DOHH2 (cell line): ENCODE data around the gene TMEM30A.

Experiments
- H3F3A ChIP-seq: fragments of 200-600 bp; sonication (generic), shearing (Covaris generic); 2 replicates; pipeline ENCODE4 v1.6.0; 2016; ENCODE audit warnings: antibody characterized with exemption, mild to moderate bottlenecking; ENCODE audit not compliant: control insufficient read depth, insufficient read depth
- H3K27ac ChIP-seq: fragments of 200-600 bp; sonication (generic); 2 replicates; pipeline ENCODE4 v1.5.1; 2014; ENCODE audit warnings: low read depth, mild to moderate bottlenecking, low read length, moderate library complexity
- H3K27me3 ChIP-seq: fragments of 200-600 bp; sonication (generic); 2 replicates; pipeline ENCODE4 v1.6.1; 2014; ENCODE audit warnings: mild to moderate bottlenecking, low read length, mixed read lengths; ENCODE audit not compliant: control insufficient read depth
- H3K36me3 ChIP-seq: fragments of 200-600 bp; sonication (generic); 2 replicates; pipeline ENCODE4 v1.6.1; 2014; ENCODE audit warnings: mild to moderate bottlenecking, low read length, moderate library complexity, mixed read lengths; ENCODE audit not compliant: control insufficient read depth
- H3K4me1 ChIP-seq: fragments of 200-600 bp; sonication (generic); 2 replicates; pipeline ENCODE4 v1.6.1; 2014; ENCODE audit warnings: mild to moderate bottlenecking, low read length, mixed read lengths; ENCODE audit not compliant: control insufficient read depth
- H3K4me2 ChIP-seq: fragments of 200-600 bp; sonication (generic); 2 replicates; pipeline ENCODE4 v1.6.0; 2014; ENCODE audit warnings: mild to moderate bottlenecking, low read length, moderate library complexity
- H3K4me3 ChIP-seq: fragments of 200-600 bp; sonication (generic); 2 replicates; pipeline ENCODE4 v1.5.1; 2014; ENCODE audit warnings: mild to moderate bottlenecking, low read length, mixed read lengths
- H3K79me2 ChIP-seq: fragments of 200-600 bp; sonication (generic); 2 replicates; pipeline ENCODE4 v1.6.1; 2014; ENCODE audit warnings: mild to moderate bottlenecking, low read length, mixed read lengths; ENCODE audit not compliant: control insufficient read depth
- H3K9me2 ChIP-seq: fragments of 200-600 bp; sonication (generic); replicated peaks from 2 replicates; pipeline ENCODE4 v1.6.1; 2014; ENCODE audit warnings: mild to moderate bottlenecking, low read length, mixed read lengths; ENCODE audit not compliant: control insufficient read depth
- H3K9me3 ChIP-seq: fragments of 200-600 bp; sonication (generic); 2 replicates; pipeline ENCODE4 v1.6.1; 2014; ENCODE audit warnings: antibody characterized with exemption, low read length, mixed read lengths; ENCODE audit not compliant: control insufficient read depth, insufficient read depth
- H4K20me1 ChIP-seq: fragments of 200-600 bp; sonication (generic); 2 replicates; pipeline ENCODE4 v1.6.0; 2014; ENCODE audit warnings: low read depth, mild to moderate bottlenecking, antibody characterized with exemption, low read length, moderate library complexity; ENCODE audit not compliant: control insufficient read depth, insufficient read depth
- CTCF ChIP-seq: fragments of 200-600 bp; sonication (generic); IDR thresholded peaks from one replicate; pipeline ENCODE4 v1.5.1; 2014; ENCODE audit warnings: antibody characterized with exemption, mild to moderate bottlenecking, low read depth, low read length; ENCODE audit not compliant: poor library complexity, severe bottlenecking
- EZH2phosphoT487 ChIP-seq: fragments of 200-600 bp; sonication (generic); IDR thresholded peaks from 2 replicates; pipeline ENCODE4 v1.6.1; 2017; ENCODE audit warnings: borderline replicate concordance, mild to moderate bottlenecking, antibody characterized with exemption, low read length, moderate library complexity, mixed read lengths

Gene TMEM30A

GRCh38 chr6:75235271-75235670 is 49.3 kb downstream of the TMEM30A start:
- H3F3A ChIP-seq: peaks cover 10% of the 10 kb centered on the region
- no peak overlapping the region for H3K4me2 ChIP-seq
- H3K79me2 ChIP-seq: peaks cover 7% of the 10 kb centered on the region; the same call in 1 of the 2 replicates
- 0 out of 2 replicates have a peak, but pooled peaks cover 3% of the 10 kb centered on the region for H4K20me1 ChIP-seq
- no peak overlapping the region for H3K4me3 ChIP-seq
- TF ChIP-seq CTCF (no peak), EZH2phosphoT487 (no peak)
- H3K9me3 ChIP-seq: no peaks in the 10 kb centered on the region
- H3K27me3 ChIP-seq: no peaks in the 10 kb centered on the region
- no peaks in the 10 kb centered on the region for H3K9me2 ChIP-seq
- H3K27ac ChIP-seq: no peak overlapping the region
- H3K36me3 ChIP-seq: peaks cover 30% of the 10 kb centered on the region
- no peaks in the 10 kb centered on the region for H3K4me1 ChIP-seq

GRCh38 chr6:75234126-75234865 is 50.3 kb downstream of the TMEM30A start:
- no peak overlapping the region for H3K27ac ChIP-seq
- no peaks in the 10 kb centered on the region for H3K9me2 ChIP-seq
- H3K27me3 ChIP-seq: no peaks in the 10 kb centered on the region
- peaks cover 20% of the 10 kb centered on the region for H3K36me3 ChIP-seq
- H3K4me1 ChIP-seq: no peaks in the 10 kb centered on the region
- H3K4me3 ChIP-seq: no peak overlapping the region
- H3K4me2 ChIP-seq: no peak overlapping the region
- TF ChIP-seq CTCF (no peak), EZH2phosphoT487 (no peak)
- H3F3A ChIP-seq: peaks cover 10% of the 10 kb centered on the region
- 0 out of 2 replicates have a peak, but pooled peaks cover 3% of the 10 kb centered on the region for H4K20me1 ChIP-seq
- H3K79me2 ChIP-seq: peaks cover 2% of the 10 kb centered on the region; the same call in 1 of the 2 replicates
- H3K9me3 ChIP-seq: no peaks in the 10 kb centered on the region

GRCh38 chr6:75233092-75233615 is 51.4 kb downstream of the TMEM30A start:
- 0 out of 2 replicates have a peak, but pooled peaks cover 3% of the 10 kb centered on the region for H4K20me1 ChIP-seq
- no peaks in the 10 kb centered on the region for H3K27me3 ChIP-seq
- peaks cover 14% of the 10 kb centered on the region for H3K36me3 ChIP-seq
- no peak overlapping the region for H3K27ac ChIP-seq
- H3K4me3 ChIP-seq: no peak overlapping the region
- peaks cover 10% of the 10 kb centered on the region for H3F3A ChIP-seq
- H3K4me1 ChIP-seq: no peaks in the 10 kb centered on the region
- no peak for TF ChIP-seq CTCF
- no peak for TF ChIP-seq EZH2phosphoT487
- H3K9me2 ChIP-seq: no peaks in the 10 kb centered on the region
- no peaks in the 10 kb centered on the region for H3K9me3 ChIP-seq
- no peaks in the 10 kb centered on the region for H3K79me2 ChIP-seq
- no peak overlapping the region for H3K4me2 ChIP-seq
